Medulla oblongata (tissue), 1 donor: ENCODE results near the gene HIF3A.

Experiments
- DNase-seq: peaks from one replicate; pipeline ENCODE4 v3.0.0-alpha.2; 2015; ENCODE audit errors: extremely low spot score

Gene HIF3A

DNA sequence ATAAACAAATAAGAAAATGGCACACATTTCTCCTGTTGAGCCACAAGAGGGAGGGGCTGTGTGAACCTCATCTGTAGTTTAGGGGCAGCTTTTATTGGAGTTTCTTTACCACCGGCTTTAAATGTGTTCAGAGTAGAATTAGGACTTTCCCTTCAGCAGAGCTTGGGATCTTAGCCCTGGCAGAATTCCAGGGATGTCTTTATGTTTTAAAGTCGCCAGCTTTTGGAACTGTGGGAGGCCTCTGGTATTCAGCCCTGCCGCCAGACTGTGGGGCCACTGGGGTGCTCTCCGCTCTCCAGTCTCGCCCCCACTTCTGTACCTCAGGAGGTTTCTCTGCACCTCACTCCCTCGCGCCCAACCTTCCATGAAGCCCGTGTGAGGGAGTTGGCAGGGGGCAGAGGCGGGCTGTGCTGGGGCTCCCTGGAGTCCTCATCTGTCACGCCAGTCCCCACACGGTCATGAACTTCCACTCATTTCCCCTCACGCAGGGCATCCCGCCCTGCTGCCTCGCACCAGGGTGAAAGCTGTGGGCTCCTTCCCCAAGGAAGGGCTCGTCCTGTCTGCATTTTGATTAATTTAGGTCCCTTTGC lies 85.0 kb downstream of the HIF3A start:
- no peak for DNase-seq

DNA sequence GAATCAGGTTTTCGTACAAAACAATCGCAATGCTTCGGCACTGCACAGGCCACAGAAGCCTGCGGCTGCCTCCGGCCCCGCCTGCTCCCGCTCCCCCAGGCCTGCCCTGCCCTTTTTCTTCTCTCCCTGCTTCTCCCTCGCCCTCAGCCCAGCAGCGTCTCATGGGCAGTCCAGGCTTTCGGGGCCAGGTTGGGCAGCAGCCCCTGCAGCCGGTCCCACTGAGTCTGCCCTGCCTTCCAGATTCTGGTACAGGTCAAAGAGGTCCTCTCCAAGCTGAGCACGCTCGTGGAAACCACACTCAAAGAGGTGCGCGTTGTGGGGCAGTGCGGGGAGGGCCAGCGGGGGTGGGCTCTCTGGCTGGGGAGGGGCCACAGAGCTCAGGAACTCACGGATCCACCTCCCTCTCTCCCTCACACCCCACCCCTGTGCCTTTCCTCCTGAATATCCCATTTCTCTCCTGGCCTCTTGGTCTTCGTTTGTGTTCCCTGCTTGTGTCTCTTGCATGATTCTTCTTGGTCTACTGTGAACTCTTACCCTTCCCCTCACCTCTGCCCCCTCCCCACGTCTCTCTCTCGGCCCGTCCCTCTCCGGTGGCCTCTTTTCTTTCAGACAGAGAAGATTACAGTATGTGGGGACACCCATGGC lies 86.5 kb downstream of the HIF3A start:
- DNase-seq: no peak

DNA sequence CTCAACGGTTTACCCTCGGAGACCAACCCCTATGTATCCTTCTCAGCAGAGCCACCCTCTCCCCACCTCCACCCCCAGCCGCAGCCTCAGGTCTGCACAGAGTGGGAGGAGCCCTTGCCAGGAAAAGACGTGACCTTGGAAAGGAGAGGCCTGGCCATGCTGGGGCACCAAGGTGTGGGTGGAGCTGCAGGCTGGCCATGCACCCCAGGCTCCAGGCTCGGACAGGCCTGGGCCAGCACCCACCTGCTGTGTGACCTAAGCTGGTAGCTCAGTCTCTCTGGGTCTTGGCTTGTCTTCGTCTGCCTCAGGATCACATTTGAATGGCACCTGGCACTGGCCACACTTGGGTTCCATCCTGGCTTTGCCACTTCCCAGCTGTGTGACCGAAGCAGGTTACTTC lies 87.0 kb downstream of the HIF3A start:
- DNase-seq: no peak

DNA sequence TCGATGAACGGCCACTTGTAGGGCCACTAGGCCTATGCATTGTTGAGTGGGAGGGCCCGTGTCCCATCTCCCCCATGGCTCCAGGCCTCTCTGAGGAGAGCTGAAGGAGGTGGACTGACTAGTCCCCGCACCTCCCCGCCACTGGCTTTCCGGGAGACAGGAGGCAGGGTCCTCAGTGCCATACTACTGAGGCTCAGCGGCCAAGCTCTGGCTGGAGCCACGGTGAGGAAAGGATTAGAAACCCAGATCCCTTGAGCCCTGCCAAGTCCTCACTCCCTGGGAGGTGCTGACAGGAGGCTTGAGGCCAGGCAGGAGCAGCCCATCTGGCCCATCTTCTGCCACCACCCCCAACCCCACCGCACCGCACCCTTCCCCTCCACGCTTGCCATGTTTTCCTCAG lies 87.6 kb downstream of the HIF3A start:
- no peak for DNase-seq

DNA sequence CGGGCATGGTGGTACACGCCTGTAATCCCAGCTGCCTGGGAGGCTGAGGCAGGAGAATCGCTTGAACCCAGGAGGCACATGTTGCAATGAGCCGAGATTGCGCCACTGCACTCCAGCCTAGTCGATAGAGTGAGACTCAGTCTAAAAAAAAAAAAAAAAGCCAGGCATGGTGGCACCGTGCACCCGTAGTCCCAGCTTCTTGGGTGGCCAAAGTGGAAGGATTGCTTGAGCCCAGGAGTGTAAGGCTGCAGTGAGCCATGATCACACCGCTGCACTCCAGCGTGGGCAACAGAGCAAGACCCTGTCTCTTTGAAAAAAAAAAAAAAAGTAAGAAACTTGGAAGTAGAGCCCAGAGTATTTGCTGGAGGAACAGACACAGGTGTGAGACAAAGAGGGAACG lies 88.8 kb downstream of the HIF3A start:
- DNase-seq: no peak

DNA sequence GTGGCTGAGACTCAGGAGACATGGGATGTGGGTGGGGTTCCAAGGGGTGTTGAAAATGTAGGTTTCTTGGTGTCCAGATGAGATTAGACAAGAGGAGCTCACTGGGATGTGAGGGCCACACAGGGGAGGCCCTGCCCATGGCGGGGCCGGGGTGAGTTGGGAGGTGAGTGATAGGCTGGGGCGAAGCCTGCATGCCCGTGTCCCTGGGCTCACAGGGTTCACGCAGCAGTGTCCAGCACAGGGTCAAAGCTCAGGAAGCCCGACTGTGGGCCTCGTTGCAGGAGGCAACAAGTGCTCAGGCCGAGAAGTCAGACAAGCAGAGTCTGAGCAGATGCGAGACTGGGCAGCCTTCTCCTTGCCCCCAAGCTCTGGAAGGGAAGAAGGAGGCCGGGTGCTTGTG lies 89.3 kb downstream of the HIF3A start:
- no peak for DNase-seq

DNA sequence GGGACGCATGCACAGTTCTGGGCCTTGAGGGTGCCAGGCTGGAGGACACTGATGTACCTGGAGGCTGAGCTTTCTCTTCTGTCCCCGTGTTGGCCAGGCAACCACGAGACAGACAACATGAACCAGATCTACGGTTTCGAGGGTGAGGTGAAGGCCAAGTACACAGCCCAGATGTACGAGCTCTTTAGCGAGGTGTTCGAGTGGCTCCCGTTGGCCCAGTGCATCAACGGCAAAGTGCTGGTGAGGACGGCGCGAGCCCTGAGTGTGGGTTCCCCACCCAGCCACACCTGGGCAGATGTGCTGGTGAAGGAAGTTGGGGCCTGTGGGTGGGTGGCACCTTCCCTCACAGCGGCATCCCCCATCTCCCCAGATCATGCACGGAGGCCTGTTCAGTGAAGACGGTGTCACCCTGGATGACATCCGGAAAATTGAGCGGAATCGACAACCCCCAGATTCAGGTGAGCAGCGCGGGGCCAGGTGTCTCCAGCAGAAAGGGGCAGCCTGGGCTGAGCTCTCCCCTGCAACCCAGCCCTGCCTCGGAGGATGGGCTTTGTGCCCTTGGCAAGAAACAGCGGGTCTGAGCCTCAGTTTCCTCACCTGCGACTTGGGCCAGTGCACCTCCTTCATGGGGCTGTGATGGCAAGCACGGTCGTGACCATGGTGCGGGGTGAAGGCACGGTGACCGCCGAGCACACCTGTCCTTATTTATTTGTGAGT lies 90.3 kb downstream of the HIF3A start:
- no peak for DNase-seq

DNA sequence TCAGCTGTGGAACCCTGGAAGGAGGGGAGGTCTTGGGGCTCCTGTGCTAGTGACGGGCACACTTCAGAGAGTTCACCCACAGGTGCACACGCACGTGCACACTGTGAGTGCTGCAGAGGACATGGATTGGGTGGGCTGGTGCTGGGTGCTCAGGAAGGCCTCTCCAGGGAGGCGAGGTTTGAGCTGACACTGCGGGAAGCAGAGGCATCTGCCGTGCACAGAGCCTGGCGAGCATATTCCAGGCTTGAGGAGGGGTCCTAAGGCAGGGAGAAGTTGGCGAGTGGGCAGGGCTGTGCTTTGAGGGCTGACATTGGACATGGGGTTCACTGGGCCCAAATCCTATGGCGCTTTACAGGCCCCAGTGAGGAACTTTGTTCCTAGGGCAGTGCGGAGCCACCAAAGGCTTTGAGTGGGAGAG lies 90.9 kb downstream of the HIF3A start:
- DNase-seq: no peak

DNA sequence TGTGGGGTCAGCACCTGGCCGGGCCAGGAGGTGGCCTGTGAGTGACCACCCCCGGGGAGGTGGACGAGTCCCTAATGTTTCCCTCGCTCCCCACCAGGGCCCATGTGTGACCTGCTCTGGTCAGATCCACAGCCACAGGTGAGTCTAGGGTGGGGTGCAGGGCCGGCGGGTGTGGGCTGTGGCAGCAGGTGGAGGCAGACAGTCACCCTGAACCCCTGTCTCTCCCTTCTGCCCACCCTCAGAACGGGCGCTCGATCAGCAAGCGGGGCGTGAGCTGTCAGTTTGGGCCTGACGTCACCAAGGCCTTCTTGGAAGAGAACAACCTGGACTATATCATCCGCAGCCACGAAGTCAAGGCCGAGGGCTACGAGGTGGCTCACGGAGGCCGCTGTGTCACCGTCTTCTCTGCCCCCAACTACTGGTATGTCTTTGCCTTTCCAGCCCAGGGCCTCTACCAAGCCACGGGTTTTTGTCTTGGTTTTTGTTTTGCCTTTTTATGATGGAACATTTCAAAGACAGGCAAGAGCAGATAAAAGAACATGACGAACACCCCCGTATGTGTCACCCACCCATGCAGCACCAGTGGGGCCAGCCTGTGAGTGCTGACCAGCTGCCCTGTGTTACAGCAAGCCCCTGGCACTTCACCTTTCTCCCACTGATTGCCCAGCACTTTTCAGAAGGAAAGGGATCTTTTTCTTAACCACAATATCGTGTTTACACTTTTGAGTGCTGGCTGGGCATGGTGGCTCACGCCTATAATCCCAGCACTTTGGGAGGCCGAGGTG lies 91.7 kb downstream of the HIF3A start:
- no peak for DNase-seq

DNA sequence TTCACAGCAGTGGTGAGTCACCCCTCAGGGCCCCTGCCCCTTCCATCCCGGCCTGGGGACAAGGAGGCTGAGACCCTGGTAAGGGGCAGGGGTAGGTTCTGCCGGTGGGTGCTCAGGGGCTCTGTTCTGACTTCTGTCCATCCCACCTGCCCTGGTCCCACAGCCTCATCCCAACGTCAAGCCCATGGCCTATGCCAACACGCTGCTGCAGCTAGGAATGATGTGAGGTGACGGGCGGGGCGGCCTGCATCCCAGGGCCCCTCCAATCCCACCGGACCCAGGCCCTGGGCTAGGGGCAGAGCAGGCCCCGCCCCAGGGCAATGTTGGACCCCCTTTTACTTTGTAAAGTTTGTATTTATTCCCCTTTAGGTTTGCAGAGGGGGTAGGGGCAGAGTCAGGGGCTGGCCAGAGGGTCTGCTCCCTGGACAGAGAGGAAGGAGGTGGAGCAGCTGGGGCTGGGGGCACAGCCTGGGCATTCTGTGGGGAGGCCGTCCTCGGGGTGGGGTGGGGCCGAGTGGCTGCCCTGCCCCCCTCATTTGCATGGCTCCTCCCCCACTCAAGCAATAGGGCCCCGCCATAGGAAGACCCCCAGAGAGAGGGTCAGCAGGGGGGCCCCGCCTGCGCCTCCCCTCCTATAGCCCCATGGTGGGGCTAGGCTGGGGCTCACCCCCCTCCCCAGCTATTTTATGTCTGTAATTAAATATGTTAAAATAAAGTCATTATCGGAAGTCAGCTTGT lies 93.4 kb downstream of the HIF3A start:
- DNase-seq: no peak

DNA sequence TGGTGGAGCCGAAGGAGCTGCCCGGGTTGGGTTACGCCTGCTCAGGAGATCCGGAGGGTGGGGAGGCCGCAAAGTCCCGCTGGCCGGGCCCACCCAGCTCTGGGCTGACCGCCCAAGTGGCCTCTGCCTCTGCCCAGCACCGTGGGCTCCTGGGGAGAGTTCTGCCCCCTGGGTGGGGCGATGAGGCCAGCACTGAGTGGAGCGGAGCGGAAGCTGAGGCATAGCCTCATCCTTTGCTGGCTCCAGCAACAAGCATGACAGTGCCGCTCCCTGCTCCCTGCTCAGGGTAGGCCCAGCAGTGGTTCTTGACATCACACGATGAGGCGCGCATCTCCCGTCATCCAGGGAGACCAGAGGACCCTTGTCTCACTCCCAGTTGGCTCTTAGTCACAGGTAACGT lies 94.0 kb downstream of the HIF3A start:
- no peak for DNase-seq

DNA sequence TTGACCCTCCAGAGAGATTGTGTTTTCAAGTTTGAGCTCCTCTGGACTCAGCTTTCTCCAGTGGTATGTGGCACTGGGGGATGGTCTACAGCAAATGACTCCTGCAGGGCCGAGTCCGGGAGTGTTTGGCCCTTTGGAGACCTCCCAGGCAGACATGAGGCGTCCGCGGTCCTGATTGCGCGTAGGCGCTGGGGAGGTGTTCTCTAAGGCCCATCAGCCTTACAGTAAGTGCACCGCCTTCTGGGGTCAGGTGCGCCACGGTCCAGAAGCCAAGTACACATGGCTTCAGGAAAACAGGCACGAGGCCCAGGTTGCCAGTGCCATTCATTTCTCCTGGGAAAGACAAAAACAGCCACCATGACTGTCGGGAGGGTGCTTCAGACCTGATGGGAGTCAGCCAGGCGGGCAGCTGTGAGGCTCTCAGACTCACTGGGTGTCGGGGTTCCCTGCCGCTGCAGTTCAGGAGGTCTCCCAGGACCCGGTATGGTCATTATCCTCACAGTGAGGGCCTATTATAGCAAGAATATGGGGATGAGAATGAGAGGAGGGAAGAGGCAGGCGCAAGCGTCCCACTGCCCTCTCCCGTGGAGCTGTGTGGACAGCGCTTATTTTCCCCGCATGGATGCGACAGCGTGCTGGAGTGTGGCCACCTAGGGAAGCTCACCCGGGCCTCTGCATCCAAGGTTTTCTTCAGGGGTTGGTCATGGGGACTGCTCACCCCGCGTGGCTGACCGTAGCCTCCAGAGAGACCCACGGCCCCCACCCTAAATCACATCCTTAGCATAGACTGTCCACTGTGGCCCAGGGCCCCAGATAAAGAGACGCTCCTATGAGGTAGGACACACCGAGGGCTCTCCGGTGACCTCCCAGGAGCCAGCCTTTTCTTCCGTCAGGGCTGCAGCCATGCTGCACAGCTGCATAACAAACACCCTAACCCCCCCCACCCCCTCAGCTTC lies 94.7 kb downstream of the HIF3A start:
- DNase-seq: no peak

DNA sequence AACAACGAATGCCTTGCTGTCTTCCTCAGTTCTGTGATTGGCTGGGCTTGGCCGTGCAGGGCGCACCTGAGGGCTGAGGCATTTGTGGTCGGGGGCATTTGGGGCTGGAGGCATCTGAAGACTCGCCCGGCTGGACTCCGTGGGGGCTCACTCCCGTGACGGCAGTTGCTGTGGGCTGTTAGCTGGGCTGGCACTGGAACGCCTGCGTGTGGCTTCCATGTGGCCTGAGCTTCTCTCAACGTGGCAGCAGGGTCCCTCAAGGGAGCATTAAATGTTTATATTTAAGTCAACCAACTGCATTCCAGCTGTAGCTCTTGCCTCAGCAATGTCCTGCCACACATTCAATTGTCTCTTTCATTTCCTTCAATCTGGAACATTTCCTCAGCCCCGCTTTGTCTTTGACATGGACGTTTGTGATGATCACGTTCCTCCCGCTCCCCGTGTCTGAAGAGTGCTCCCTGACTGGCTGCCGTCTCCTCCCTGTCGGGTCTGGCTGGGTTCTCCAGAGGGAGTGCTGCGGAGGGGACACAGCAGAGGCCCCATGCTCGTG lies 95.5 kb downstream of the HIF3A start:
- peak; percentile 54 for DNase-seq

DNA sequence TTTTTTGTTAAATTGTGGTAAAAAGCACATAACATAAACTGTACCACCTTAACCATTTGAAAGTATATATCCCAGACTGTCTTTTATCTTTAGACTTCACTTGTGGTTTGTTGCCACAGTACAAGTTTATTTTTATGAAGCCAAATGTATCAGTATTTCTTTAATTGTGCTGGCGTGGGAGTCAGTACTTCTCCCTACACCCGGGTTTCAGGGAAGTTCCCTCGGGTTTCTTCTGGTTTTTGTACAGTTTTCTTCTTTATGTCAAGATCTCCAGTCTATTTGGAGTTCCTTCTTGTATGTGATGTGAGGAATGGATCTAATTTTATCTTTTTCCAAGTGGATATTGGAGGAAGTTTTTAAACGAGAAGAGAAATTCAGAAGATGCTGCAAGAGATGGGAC lies 96.0 kb downstream of the HIF3A start:
- DNase-seq: no peak
